DND-41 (cell line): ENCODE results near the gene DENND2A.

Experiments used
- ATAC-seq: fragments of 200-7000 bp; cut with Tn5 transposase; 3 replicates; pipeline ENCODE4 v1.9.1; 2021; ENCODE audit warnings: low read depth; ENCODE audit not compliant: insufficient read depth
- DNase-seq: peaks from one replicate; pipeline ENCODE4 v3.0.0-alpha.2; 2020
- H2AFZ ChIP-seq: 2 replicates; pipeline ENCODE4 v1.6.0; 2012; ENCODE audit warnings: low read depth, low read length
- H3K27ac ChIP-seq: 2 replicates; pipeline ENCODE4 v1.5.1; 2012; ENCODE audit warnings: low read length, inconsistent platforms
- H3K27me3 ChIP-seq: fragments of 200-600 bp; sonication (generic); 2 replicates; pipeline ENCODE4 v1.6.0; 2012; ENCODE audit warnings: low read length, mild to moderate bottlenecking, inconsistent platforms; ENCODE audit not compliant: insufficient read depth, poor library complexity
- H3K36me3 ChIP-seq: 2 replicates; pipeline ENCODE4 v1.5.1; 2012; ENCODE audit warnings: low read length, inconsistent platforms; ENCODE audit not compliant: insufficient read depth
- H3K4me1 ChIP-seq: 2 replicates; pipeline ENCODE4 v1.5.1; 2012; ENCODE audit warnings: mild to moderate bottlenecking, low read length; ENCODE audit not compliant: insufficient read depth
- H3K4me2 ChIP-seq: 2 replicates; pipeline ENCODE4 v1.6.0; 2012; ENCODE audit warnings: mild to moderate bottlenecking, moderate library complexity, low read length, inconsistent platforms; ENCODE audit not compliant: insufficient read depth
- H3K4me3 ChIP-seq, 2 experiments: fragments of 200-600 bp in 1 of 2; shearing (Covaris generic) in 1 of 2; 2 replicates each; pipeline ENCODE4 v1.5.1; 2012 to 2016; ENCODE audit warnings: inconsistent platforms in 2 of 2, low read length in 2 of 2, mild to moderate bottlenecking in 2 of 2, low read depth in 1 of 2, moderate library complexity in 1 of 2
- H3K79me2 ChIP-seq: 2 replicates; pipeline ENCODE4 v1.6.0; 2012; ENCODE audit warnings: low read length, inconsistent platforms; ENCODE audit not compliant: insufficient read depth
- H3K9ac ChIP-seq: 2 replicates; pipeline ENCODE4 v1.6.0; 2012; ENCODE audit warnings: low read depth, mild to moderate bottlenecking, inconsistent platforms, low read length, moderate library complexity
- H3K9me3 ChIP-seq: 2 replicates; pipeline ENCODE4 v1.5.1; 2012; ENCODE audit warnings: low read length, moderate library complexity, mild to moderate bottlenecking, inconsistent platforms; ENCODE audit not compliant: insufficient read depth, severe bottlenecking
- H4K20me1 ChIP-seq: 2 replicates; pipeline ENCODE4 v1.6.0; 2012; ENCODE audit warnings: low read length; ENCODE audit not compliant: insufficient read depth
- EZH2 ChIP-seq: IDR thresholded peaks from 3 replicates; pipeline ENCODE4 v1.6.1; 2012; ENCODE audit warnings: borderline replicate concordance, low read depth, mild to moderate bottlenecking, moderate library complexity, low read length, inconsistent platforms; ENCODE audit not compliant: severe bottlenecking
- TF ChIP-seq, protein P1 (sequence below): IDR thresholded peaks from 2 replicates; pipeline ENCODE4 v1.5.1; 2012; ENCODE audit warnings: borderline replicate concordance, low read length, moderate library complexity, mild to moderate bottlenecking; ENCODE audit not compliant: poor library complexity, severe bottlenecking; ENCODE audit errors: extremely low read depth

The DENND2A gene

DNA sequence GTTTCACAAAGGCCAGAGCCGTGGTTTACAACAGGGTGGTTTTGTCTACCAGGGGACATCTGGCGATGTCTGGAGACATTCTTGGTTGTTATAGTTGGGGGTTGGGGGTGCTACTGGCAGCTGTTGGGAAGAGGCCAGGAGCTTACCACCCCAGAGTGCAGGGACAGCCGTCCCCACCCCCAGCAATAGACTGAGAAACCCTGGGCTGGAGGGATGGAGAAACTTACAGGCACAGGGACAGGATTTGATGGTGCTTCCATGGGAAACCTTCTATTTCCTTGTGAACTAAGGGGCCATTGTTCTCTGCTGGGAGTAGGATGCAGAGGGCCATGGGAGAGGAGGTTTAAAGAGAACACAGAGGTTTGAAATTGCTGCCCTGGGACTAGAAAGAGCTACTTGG lies 43.0 kb upstream of the DENND2A start:
- Histone ChIP-seq H3K9me3 (no peaks in the 10 kb centered on the region), H2AFZ (no peak overlapping the region), H3K4me3 (no peak overlapping the region), H3K4me2 (no peak overlapping the region), H3K4me1 (no peaks in the 10 kb centered on the region), H4K20me1 (peaks cover 5% of the 10 kb centered on the region; the same call in 1 of the 2 replicates), H3K27me3 (no peaks in the 10 kb centered on the region), H3K9ac (no peak overlapping the region), H3K79me2 (no peaks in the 10 kb centered on the region), H3K27ac (no peak overlapping the region), H3K36me3 (peaks cover 70% of the 10 kb centered on the region)
- no peak for ATAC-seq
- no peak for DNase-seq
- TF ChIP-seq, protein P1, sequence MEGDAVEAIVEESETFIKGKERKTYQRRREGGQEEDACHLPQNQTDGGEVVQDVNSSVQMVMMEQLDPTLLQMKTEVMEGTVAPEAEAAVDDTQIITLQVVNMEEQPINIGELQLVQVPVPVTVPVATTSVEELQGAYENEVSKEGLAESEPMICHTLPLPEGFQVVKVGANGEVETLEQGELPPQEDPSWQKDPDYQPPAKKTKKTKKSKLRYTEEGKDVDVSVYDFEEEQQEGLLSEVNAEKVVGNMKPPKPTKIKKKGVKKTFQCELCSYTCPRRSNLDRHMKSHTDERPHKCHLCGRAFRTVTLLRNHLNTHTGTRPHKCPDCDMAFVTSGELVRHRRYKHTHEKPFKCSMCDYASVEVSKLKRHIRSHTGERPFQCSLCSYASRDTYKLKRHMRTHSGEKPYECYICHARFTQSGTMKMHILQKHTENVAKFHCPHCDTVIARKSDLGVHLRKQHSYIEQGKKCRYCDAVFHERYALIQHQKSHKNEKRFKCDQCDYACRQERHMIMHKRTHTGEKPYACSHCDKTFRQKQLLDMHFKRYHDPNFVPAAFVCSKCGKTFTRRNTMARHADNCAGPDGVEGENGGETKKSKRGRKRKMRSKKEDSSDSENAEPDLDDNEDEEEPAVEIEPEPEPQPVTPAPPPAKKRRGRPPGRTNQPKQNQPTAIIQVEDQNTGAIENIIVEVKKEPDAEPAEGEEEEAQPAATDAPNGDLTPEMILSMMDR: no peak
- TF ChIP-seq EZH2: no peak

DNA sequence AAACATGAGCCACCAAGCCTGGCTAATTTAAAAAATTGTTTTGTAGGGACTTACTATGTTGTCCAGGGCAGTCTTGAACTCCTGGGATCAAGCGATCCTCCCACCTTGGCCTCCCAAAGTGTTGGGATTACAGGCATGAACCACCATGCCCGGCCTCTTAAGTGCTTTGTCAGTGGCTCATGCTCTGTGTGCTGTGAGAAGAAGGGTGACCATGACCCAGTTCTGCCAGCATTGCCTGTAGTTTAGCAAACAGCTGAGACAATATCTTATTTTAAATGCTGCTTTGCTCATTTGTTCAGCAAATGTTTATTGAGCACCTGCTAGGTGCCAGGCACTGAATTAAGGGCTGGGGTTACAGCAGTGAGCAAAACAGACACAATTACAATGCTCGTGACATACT lies 41.2 kb upstream of the DENND2A start:
- Histone ChIP-seq H3K4me2 (no peak overlapping the region), H3K36me3 (peaks cover 74% of the 10 kb centered on the region), H3K79me2 (no peaks in the 10 kb centered on the region), H2AFZ (no peak overlapping the region), H3K27me3 (no peaks in the 10 kb centered on the region), H3K4me1 (peaks cover 3% of the 10 kb centered on the region; the same call in 1 of the 2 replicates), H3K9me3 (no peaks in the 10 kb centered on the region), H4K20me1 (peaks cover 8% of the 10 kb centered on the region; the same call in 1 of the 2 replicates), H3K9ac (no peak overlapping the region), H3K4me3 (no peak overlapping the region), H3K27ac (no peak overlapping the region)
- TF ChIP-seq, protein P1: no peak
- TF ChIP-seq EZH2: no peak
- no peak for ATAC-seq
- no peak for DNase-seq

DNA sequence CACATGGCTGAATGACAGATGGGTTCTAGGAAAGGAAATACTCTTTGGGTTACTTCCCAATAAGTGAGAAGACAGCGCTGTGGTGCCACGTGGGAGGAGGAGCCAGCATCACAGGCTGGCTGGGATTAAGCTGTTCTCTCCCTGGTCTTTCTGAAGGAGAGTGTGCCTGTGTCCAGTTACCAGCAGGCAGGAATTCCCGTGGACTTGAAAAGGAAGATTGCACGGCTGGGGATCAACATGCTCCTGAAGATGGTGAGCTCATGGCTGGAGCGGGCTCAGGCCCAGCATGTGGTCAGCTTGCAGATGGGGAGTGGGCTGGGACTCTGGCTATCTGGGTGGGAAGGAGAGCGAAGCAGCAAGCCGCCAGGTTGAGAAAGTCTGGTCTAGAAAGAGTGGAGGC lies 40.3 kb upstream of the DENND2A start:
- Histone ChIP-seq H4K20me1 (peaks cover 8% of the 10 kb centered on the region; the same call in 1 of the 2 replicates), H3K4me2 (no peak overlapping the region), H3K4me3 (no peak overlapping the region), H3K9me3 (no peaks in the 10 kb centered on the region), H3K4me1 (peaks cover 10% of the 10 kb centered on the region), H2AFZ (no peak overlapping the region), H3K27me3 (no peaks in the 10 kb centered on the region), H3K36me3 (peaks cover 78% of the 10 kb centered on the region), H3K9ac (no peak overlapping the region), H3K27ac (no peak overlapping the region), H3K79me2 (no peaks in the 10 kb centered on the region)
- TF ChIP-seq, protein P1: no peak
- TF ChIP-seq EZH2: no peak
- ATAC-seq (no peak), DNase-seq (no peak)

DNA sequence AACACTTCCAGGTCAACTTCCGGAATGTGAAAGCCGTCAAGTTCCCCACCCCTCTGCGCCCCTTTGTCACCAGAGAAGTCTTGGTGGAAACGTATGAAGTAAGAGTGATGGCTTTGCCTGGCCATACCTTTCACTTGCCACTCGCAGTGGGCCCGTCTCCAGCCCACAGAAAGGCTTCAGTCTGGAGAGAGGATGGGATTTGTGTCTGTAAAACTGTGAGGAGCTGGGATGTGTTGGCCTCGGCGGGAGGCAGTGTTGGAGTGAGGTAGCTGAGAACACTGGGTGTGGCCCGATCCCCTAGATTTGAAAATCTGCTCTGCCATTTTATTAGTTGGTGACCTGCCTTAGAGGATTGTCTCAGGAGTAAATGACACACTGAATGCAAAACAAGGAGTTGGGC lies 38.6 kb upstream of the DENND2A start:
- no peak for ATAC-seq
- Histone ChIP-seq H3K79me2 (peaks cover 6% of the 10 kb centered on the region), H3K36me3 (peaks cover 69% of the 10 kb centered on the region)

More for the DNA sequence above, 38.6 kb upstream of the DENND2A start:
- DNase-seq: no peak
- H3K4me3 ChIP-seq: no peak overlapping the region
- H3K27ac ChIP-seq: no peak overlapping the region
- no peaks in the 10 kb centered on the region for H3K9me3 ChIP-seq
- TF ChIP-seq, protein P1: no peak
- TF ChIP-seq EZH2: no peak
- H4K20me1 ChIP-seq: peaks cover 8% of the 10 kb centered on the region; the same call in 1 of the 2 replicates
- no peak overlapping the region for H2AFZ ChIP-seq
- H3K9ac ChIP-seq: no peak overlapping the region
- peaks cover 27% of the 10 kb centered on the region for H3K4me1 ChIP-seq
- H3K27me3 ChIP-seq: no peaks in the 10 kb centered on the region
- no peak overlapping the region for H3K4me2 ChIP-seq
